Measurements from ENCODE around the gene U2AF2.

The U2AF2 gene

DNA sequence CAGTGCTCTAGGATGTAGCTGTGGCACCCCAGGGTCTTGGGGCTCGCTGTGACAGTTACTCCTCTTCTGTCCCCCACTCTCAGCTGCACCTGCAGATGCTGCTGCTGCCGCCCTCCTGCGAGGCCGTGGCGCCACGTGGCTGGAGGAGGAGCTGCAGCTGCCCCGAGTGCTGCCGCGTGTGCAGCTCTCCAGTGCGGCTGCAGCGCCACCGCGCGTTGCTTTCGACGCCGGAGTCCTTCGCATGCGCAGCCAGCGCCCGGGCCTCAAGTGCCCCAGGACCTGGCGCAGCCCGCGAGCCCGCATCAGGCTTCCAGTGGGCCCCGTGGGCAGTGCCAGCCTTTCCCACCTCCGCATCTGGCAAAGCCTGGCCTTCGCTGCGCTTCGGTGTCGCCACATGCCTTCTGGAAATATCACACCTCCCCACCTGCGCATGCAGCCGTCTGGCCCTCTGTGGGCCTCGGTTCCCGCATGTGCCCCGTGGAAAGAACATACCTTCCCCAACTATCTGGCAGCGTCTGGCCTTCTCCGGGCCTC is 14.7 kb upstream of the U2AF2 start:
- Histone ChIP-seq H3K27ac (peak overlapping the region; percentile 99), H3K9ac (peak overlapping the region; percentile 57), H3K4me2 (ENCODE audit: low read length) (peak overlapping the region; percentile 79), H3K4me3 (ENCODE audit: low read depth, low read length) (peak overlapping the region; percentile 75), H3K4me1 (peaks cover 42% of the 10 kb centered on the region), H3K36me3 (ENCODE audit: control insufficient read depth, insufficient read depth, low read length) (no peaks in the 10 kb centered on the region), H3K9me3 (ENCODE audit: control insufficient read depth, low read length) (no peaks in the 10 kb centered on the region), H2AFZ (peak overlapping the region; percentile 88), H3K27me3 (ENCODE audit: control insufficient read depth, insufficient read depth, low read length) (no peaks in the 10 kb centered on the region), H3K79me2 (peaks cover 29% of the 10 kb centered on the region)
- TF ChIP-seq, protein P1, sequence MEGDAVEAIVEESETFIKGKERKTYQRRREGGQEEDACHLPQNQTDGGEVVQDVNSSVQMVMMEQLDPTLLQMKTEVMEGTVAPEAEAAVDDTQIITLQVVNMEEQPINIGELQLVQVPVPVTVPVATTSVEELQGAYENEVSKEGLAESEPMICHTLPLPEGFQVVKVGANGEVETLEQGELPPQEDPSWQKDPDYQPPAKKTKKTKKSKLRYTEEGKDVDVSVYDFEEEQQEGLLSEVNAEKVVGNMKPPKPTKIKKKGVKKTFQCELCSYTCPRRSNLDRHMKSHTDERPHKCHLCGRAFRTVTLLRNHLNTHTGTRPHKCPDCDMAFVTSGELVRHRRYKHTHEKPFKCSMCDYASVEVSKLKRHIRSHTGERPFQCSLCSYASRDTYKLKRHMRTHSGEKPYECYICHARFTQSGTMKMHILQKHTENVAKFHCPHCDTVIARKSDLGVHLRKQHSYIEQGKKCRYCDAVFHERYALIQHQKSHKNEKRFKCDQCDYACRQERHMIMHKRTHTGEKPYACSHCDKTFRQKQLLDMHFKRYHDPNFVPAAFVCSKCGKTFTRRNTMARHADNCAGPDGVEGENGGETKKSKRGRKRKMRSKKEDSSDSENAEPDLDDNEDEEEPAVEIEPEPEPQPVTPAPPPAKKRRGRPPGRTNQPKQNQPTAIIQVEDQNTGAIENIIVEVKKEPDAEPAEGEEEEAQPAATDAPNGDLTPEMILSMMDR (IDR thresholded peaks at IDR 0.05): peak; percentile 75

DNA sequence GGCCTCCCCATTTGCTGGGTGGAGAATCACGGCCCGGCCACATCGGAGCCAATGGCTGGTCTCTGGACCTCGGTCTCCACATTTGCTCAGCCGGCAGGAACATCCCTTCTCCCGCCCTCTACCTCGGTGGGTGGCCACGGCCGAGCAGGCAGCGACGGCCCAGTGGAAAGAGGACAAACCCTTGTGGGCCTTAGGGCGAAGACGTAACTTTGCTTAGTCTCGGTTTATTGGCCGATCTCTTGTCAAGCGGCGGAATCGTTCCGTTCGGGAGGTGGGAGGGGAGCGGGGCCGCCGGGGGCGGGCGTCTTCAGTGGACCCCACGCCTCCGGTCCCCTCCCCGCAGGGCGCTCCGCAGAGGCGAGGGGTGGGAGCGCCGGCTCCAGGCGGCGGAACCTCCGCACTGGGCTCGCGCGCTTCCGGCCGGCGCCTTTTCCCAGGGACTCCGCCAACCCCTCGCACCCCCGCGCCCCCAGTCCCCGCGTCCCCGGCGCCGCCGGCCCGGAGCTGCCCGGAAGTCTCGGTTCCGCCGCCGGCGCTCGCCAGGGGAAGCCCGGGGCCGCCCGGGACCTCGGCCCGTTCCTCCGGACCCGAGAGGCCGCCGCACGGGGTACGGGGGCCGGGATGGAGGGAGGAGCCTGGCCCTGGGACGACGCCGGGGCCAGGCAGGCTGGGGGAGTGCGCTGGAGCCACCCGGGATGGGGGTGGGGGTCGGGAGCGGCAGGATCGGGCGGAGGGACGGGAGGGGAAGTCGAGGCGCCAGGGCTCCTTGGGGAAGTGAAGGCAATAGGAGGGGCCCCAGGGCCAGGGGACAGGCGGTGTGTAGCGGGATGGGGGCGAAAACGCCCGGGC is 14.0 kb upstream of the U2AF2 start, which contains the start of gene ZNF580:
Gene ZNF580 (plus strand): TSS at position 426 of the 849 bp plus-strand sequence. CDS start 1,507 bp downstream, outside the sequence.
- Histone ChIP-seq H3K27me3 (ENCODE audit: control insufficient read depth, insufficient read depth, low read length) (no peaks in the 10 kb centered on the region), H3K27ac (peak within 1 kb of the TSS; percentile 99), H3K9ac (peak within 1 kb of the TSS; percentile 63), H3K4me1 (peaks cover 42% of the 10 kb centered on the region), H3K36me3 (ENCODE audit: control insufficient read depth, insufficient read depth, low read length) (no peaks in the 10 kb centered on the region), H3K79me2 (peaks cover 24% of the 10 kb centered on the region), H3K4me3 (ENCODE audit: low read depth, low read length) (peak within 1 kb of the TSS; percentile 75), H3K4me2 (ENCODE audit: low read length) (peak within 1 kb of the TSS; percentile 79), H2AFZ (peak within 1 kb of the TSS; percentile 88), H3K9me3 (ENCODE audit: control insufficient read depth, low read length) (no peaks in the 10 kb centered on the region)
- TF ChIP-seq, protein P1 (IDR thresholded peaks at IDR 0.05): no peak

DNA sequence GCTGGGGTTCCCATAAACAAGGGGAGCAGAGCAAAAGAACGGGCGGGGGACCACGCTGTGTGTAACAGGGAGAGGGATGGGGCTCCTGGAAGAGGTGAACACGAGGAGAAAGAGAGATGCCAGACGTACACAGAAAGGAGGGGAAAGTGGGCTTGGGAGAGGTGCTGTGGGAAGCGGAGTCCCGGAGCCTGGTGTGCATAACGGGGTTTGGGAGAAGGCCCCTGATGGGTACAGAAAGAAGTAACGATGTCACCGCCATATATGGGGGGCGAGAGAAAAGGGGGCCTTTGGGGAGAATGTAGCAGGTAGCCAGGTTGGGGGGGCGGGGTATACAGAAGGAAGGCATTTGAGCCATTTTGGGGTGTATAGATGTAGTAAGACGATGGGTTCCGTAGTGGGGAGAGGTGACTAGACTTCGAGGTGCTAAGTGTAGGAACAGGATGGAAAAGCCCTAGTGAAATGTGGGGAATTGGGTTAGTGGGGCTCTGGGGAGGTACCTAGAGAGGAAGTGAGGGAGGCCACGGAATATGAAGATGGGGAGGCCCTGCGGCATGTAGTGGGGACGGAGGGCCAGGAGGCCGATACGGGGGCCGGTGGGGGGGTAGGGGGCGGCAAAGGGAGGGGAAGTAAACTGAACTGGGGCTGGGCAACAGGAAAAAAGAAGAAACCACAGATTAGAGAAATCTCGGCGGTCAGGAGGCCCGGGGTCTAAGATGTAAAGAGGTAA is 13.2 kb upstream of the U2AF2 start:
- peaks cover 16% of the 10 kb centered on the region for H3K79me2 ChIP-seq
- H3K4me2 ChIP-seq (ENCODE audit: low read length): peak overlapping the region; percentile 79
- H3K9ac ChIP-seq: peak overlapping the region; percentile 63
- H2AFZ ChIP-seq: peak overlapping the region; percentile 88
- H3K4me1 ChIP-seq: peaks cover 34% of the 10 kb centered on the region
- TF ChIP-seq, protein P1 (IDR thresholded peaks at IDR 0.05): no peak
- H3K9me3 ChIP-seq (ENCODE audit: control insufficient read depth, low read length): no peaks in the 10 kb centered on the region
- H3K36me3 ChIP-seq (ENCODE audit: control insufficient read depth, insufficient read depth, low read length): no peaks in the 10 kb centered on the region
- H3K27ac ChIP-seq: peak overlapping the region; percentile 99
- H3K4me3 ChIP-seq (ENCODE audit: low read depth, low read length): peak overlapping the region; percentile 75
- H3K27me3 ChIP-seq (ENCODE audit: control insufficient read depth, insufficient read depth, low read length): no peaks in the 10 kb centered on the region

DNA sequence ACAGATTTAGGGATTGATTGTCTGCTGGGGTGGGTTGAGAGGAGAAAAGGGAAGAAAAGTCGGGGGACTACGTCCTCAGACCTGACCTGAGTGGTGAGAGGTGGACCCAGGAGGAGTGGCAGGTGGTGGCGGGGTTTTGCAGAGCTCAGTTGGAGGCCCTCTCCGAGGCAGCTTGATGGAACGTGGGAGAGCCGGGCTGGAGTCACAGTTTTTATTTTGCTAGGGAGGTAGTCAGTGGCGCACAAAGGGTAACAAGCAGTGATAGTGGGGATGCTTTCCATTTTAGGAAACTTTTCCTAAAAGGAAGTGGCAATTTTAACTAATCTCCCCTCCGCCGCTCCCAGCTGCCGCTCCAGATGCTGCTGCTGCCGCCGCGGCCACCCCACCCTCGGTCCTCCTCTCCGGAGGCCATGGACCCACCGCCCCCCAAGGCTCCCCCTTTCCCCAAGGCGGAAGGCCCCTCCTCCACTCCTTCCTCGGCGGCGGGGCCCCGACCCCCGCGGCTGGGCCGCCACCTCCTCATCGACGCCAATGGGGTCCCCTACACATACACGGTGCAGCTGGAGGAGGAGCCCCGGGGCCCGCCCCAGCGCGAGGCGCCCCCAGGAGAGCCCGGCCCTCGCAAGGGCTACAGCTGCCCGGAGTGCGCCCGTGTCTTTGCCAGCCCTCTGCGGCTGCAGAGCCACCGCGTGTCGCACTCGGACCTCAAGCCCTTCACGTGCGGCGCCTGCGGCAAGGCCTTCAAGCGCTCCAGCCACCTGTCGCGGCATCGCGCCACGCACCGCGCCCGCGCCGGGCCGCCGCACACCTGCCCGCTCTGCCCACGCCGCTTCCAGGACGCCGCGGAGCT is 12.5 kb upstream of the U2AF2 start:
- H3K27ac ChIP-seq: peak overlapping the region; percentile 99
- H3K4me1 ChIP-seq: peaks cover 34% of the 10 kb centered on the region
- peak overlapping the region; percentile 75 for H3K4me3 ChIP-seq (ENCODE audit: low read depth, low read length)
- TF ChIP-seq, protein P1 (IDR thresholded peaks at IDR 0.05): no peak
- H3K9ac ChIP-seq: peak overlapping the region; percentile 46
- H3K27me3 ChIP-seq (ENCODE audit: control insufficient read depth, insufficient read depth, low read length): no peaks in the 10 kb centered on the region
- H3K36me3 ChIP-seq (ENCODE audit: control insufficient read depth, insufficient read depth, low read length): no peaks in the 10 kb centered on the region
- H3K79me2 ChIP-seq: peaks cover 10% of the 10 kb centered on the region
- peak overlapping the region; percentile 58 for H2AFZ ChIP-seq
- no peaks in the 10 kb centered on the region for H3K9me3 ChIP-seq (ENCODE audit: control insufficient read depth, low read length)
- H3K4me2 ChIP-seq (ENCODE audit: low read length): peak overlapping the region; percentile 79
